Left ventricle myocardium inferior (tissue), 1 donor: Measurements from ENCODE around the gene XG. TPM values are rescaled to one million over a fixed set of nuclear protein-coding genes. Genes with fewer than 3 reads are reported as not detected.

Source experiments
- DNase-seq: peaks from one replicate; pipeline ENCODE4 v3.0.0-alpha.2; 2020
- H3K27ac ChIP-seq: fragments of 200-600 bp; replicated peaks from 2 replicates; pipeline ENCODE4 v1.8.0; 2021
- H3K27me3 ChIP-seq: fragments of 200-600 bp; 2 replicates; pipeline ENCODE4 v1.8.0; 2021; ENCODE audit warnings: low read depth
- H3K36me3 ChIP-seq: fragments of 200-600 bp; 2 replicates; pipeline ENCODE4 v1.8.0; 2021
- H3K4me1 ChIP-seq: fragments of 200-600 bp; 2 replicates; pipeline ENCODE4 v1.8.0; 2021
- H3K4me3 ChIP-seq: fragments of 200-600 bp; 2 replicates; pipeline ENCODE4 v1.8.0; 2021; ENCODE audit warnings: mild to moderate bottlenecking, moderate library complexity
- H3K9me3 ChIP-seq: fragments of 200-600 bp; replicated peaks from 2 replicates; pipeline ENCODE4 v1.8.0; 2021
- intact Hi-C: fragments of 100-400 bp; cut with micrococcal nuclease; formaldehyde crosslinking; loops from one replicate; pipeline ENCODE4 v1.11.0; 2022
- total RNA-seq: library from RNA; stranded (reverse); fragmentation: NEBNext Ultra II Directional; extraction: Animal tissue kit (Norgen Biotek cat#: 25700); gene quantifications from one replicate; pipeline ENCODE4 v1.2.1, GENCODE V29; 2021
- TF ChIP-seq, protein P1 (sequence below): fragments of 200-600 bp; IDR thresholded peaks from 2 replicates; pipeline ENCODE4 v1.8.0; 2021; ENCODE audit warnings: antibody characterized with exemption, mild to moderate bottlenecking, borderline replicate concordance
- donor health status: DM: no; HTN: yes; CAD: no; lungs with severe emphysema.

Gene XG
- total RNA-seq, 1 donor from 2014 or later: 0.63 TPM

DNA sequence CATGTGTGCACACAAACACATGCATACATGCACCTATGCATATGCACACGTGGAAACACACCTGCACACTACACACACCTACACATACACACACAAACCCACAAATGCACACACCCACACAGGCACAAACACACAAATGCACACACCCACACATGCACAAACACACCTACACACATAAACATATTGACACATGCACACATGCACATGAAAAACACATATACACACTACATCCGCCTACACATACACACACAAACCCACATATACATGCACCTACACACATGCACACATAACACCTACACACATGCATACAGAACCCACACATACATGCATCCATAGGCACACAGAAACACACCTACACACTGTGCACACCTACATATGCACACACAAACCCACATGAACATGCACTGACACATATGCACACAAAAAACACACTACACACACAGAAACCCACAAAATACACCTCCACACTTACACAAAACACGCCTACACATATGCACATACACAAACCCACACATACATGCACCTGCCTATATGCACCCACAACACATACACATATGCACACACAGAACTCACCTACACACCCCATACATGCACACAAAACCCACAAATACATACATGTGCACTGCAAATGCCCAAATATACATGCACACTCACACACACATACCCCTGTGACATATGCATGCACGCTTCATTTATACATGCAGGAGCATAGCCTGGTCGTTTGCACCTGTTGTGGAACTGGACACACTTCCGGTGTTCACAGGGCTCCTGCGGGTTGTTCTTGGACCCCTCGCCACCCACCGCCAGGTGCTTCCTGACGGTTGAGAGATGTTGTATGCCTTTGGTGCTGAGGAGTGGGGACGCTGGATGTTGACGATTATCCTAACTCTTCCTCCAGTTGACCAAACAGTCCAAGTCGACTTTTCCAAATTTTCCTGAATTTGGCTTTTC lies 38.7 kb upstream of the XG start:
- intact Hi-C loops: no loop called here
- H3K36me3 ChIP-seq: peaks cover 60% of the 10 kb centered on the region
- no peak overlapping the region for H3K27ac ChIP-seq
- peaks cover 42% of the 10 kb centered on the region for H3K4me1 ChIP-seq
- no peaks in the 10 kb centered on the region for H3K9me3 ChIP-seq
- no peak overlapping the region for H3K4me3 ChIP-seq
- no peak for DNase-seq
- H3K27me3 ChIP-seq: no peaks in the 10 kb centered on the region
- TF ChIP-seq, protein P1, sequence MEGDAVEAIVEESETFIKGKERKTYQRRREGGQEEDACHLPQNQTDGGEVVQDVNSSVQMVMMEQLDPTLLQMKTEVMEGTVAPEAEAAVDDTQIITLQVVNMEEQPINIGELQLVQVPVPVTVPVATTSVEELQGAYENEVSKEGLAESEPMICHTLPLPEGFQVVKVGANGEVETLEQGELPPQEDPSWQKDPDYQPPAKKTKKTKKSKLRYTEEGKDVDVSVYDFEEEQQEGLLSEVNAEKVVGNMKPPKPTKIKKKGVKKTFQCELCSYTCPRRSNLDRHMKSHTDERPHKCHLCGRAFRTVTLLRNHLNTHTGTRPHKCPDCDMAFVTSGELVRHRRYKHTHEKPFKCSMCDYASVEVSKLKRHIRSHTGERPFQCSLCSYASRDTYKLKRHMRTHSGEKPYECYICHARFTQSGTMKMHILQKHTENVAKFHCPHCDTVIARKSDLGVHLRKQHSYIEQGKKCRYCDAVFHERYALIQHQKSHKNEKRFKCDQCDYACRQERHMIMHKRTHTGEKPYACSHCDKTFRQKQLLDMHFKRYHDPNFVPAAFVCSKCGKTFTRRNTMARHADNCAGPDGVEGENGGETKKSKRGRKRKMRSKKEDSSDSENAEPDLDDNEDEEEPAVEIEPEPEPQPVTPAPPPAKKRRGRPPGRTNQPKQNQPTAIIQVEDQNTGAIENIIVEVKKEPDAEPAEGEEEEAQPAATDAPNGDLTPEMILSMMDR: no peak

DNA sequence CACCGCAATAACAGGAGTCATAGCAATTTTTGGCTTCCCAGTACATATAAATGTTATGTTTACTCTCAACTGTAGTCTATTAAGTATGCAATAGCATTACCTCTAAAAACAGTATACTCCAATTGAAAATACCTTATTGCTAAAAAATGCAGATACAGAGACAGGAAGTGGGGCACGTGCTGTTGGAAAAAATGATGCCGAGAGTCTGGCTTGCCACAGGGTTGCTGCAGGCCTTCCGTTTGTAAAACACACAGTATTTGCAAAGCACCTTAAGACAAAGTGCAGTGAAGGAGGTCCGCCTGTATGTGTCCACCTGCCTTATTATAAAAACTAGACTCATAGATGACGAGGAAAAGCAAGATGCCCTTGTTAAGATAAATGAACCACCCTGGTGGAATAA lies 37.3 kb upstream of the XG start:
- Histone ChIP-seq H3K27me3 (no peaks in the 10 kb centered on the region), H3K9me3 (no peaks in the 10 kb centered on the region), H3K4me1 (peaks cover 28% of the 10 kb centered on the region), H3K36me3 (peaks cover 74% of the 10 kb centered on the region), H3K27ac (no peak overlapping the region), H3K4me3 (no peak overlapping the region)
- intact Hi-C loops: no loop called here
- TF ChIP-seq, protein P1: no peak
- no peak for DNase-seq

DNA sequence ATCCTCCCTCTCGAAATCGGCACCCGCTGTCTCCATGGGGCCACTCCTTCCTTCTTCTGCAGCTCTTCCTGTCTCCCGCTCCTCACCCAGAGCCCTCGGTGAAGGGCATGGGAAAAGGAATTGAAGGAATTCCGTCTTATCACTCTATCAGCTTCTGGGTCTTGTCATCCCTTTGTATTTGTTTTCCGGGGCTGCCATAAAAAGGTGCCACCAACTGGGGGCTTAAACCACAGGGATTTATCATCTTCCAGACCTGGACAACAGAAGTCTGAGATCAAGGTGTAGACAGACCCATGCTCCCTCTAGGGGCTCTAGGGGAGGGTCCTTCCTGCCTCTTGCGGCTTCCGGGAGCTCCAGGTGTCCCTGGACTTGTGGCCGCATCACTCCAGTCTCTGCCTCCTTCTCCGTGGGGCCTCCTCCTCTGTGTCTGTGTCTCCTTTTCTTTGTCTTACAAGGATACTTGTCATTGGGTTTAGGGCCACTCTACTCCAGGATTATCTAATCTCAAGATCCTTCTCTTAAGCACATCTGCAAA lies 36.7 kb upstream of the XG start:
- Histone ChIP-seq H3K4me3 (no peak overlapping the region), H3K27me3 (no peaks in the 10 kb centered on the region), H3K9me3 (no peaks in the 10 kb centered on the region), H3K36me3 (peaks cover 80% of the 10 kb centered on the region), H3K4me1 (peaks cover 22% of the 10 kb centered on the region), H3K27ac (no peak overlapping the region)
- no peak for DNase-seq
- TF ChIP-seq, protein P1: no peak
- intact Hi-C loops: no loop called here

DNA sequence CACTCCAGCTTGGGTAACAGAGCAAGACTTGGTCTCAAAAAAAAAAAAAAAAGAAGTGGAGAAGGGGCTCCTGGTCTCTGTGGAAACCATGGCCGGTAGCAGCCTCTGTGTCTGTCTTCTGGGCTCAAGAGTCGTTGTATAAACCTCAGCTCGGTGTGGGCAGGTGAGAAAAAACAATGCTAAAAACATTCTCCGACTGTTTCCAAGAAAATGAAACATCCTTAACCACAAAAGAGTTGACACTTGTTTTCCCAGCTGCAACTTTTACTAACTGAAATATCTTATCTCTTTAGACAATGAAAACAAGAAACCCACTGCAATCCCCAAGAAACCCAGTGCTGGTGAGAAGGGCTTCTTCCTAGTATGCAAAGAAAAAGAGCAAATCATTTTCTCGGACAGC lies 34.5 kb upstream of the XG start:
- no peak overlapping the region for H3K27ac ChIP-seq
- DNase-seq: no peak
- TF ChIP-seq, protein P1: no peak
- intact Hi-C loops: no loop called here
- H3K9me3 ChIP-seq: no peaks in the 10 kb centered on the region
- H3K4me3 ChIP-seq: no peak overlapping the region
- peaks cover 91% of the 10 kb centered on the region for H3K36me3 ChIP-seq
- peaks cover 6% of the 10 kb centered on the region for H3K4me1 ChIP-seq
- no peaks in the 10 kb centered on the region for H3K27me3 ChIP-seq

DNA sequence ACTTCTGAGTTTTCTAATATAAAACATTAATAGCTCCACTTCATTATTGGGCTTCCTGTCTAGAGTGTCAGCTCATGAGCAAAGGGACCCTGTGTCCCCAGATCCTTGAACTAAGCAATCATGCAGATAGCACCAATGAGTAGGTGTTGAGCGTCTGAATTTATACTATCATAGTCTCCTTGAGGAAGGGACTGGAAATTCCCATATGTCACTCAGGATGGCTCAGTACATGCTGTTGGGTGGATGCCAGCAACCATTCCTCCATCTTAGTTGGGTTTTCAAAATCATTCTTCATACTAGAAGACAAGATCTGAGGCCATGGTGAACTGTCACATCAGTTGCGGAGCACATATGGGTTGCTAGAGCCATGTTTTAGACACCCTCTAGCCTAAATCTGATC lies 33.0 kb upstream of the XG start:
- H3K27me3 ChIP-seq: no peaks in the 10 kb centered on the region
- H3K27ac ChIP-seq: no peak overlapping the region
- no peak for DNase-seq
- H3K36me3 ChIP-seq: peaks cover 97% of the 10 kb centered on the region
- no peak overlapping the region for H3K4me3 ChIP-seq
- peaks cover 10% of the 10 kb centered on the region for H3K4me1 ChIP-seq
- H3K9me3 ChIP-seq: no peaks in the 10 kb centered on the region
- intact Hi-C loops: no loop called here
- TF ChIP-seq, protein P1: no peak
